ENCODE measurements around the gene CAPN2.

The CAPN2 gene

DNA sequence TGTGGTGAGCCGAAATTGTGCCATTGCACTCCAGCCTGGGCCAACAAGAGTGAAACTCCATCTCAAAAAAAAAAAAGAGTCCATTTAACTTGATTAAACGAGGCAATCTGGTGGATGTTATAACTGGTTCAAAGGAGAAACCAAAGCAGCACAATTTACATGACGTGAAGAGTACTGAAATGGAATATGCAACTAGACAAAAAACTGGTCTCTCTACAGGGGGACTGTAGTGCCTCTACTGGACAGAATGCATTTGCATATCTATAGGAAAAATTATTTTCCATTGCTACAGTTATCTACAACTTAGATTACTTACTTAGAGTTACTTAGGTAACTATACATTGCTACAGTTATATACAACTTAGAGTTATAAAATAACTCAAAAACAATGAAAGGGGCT is 2.7 kb upstream of the CAPN2 start:
- H3K4me3 ChIP-seq (ENCODE audit: low read depth, low read length): no peak overlapping the region
- TF ChIP-seq CTCF (IDR thresholded peaks at IDR 0.05; ENCODE audit: low read depth, low read length) (no peak), POLR2A (IDR thresholded peaks at IDR 0.05; ENCODE audit: extremely low read depth, insufficient read length) (no peak), MYC (IDR thresholded peaks at IDR 0.05; ENCODE audit: low read depth, low read length) (no peak)
- TF ChIP-seq, protein P1, sequence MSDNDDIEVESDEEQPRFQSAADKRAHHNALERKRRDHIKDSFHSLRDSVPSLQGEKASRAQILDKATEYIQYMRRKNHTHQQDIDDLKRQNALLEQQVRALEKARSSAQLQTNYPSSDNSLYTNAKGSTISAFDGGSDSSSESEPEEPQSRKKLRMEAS (IDR thresholded peaks at IDR 0.05; ENCODE audit: low read depth, low read length): no peak
- no peak for DNase-seq (ENCODE audit: low read depth)

DNA sequence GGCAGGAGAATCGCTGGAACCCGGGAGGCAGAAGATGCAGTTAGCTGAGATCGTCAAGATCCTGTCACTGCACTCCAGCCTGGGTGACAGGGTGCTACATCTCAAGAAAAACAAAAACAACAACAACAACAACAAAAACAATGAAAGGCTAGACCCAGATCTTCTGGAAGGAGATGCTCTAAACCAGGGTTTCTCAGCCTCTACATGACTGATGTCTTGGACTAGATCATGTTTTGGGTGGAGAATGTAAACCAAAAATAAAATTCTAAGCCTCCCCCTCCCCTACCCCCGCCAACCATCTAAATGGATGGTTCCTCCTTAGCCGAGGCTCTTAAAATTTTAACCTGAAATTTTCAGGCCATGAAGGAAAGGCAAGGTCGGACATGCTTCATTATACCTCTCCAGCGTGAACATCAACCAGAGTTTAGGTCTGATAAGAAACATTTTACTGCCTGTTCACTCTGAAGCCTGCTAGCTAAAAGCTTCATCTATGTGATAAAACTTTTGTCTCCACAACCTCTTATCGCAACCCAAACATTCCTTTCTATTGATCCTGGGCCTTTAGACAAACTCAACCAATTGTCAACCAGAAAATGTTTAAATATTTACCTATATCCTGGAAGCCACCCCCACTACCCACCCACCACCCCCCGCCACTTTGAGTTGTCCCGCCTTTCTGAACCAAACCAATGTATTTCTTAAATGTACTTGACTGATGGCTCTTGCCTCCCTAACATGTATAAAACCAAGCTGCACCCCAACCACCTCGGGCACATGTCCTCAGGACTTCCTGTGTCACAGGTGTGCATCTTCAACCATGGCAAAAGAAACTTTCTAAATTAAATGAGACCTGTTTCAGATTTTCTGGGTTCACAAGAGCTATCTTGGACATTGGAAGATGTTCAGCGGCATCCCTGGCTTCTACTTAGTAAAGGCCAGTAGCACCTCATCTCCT is 1.9 kb upstream of the CAPN2 start:
- no peak for TF ChIP-seq POLR2A (IDR thresholded peaks at IDR 0.05; ENCODE audit: extremely low read depth, insufficient read length)
- TF ChIP-seq, protein P1 (IDR thresholded peaks at IDR 0.05; ENCODE audit: low read depth, low read length): no peak
- TF ChIP-seq CTCF (IDR thresholded peaks at IDR 0.05; ENCODE audit: low read depth, low read length): no peak
- no peak for TF ChIP-seq MYC (IDR thresholded peaks at IDR 0.05; ENCODE audit: low read depth, low read length)
- no peak overlapping the region for H3K4me3 ChIP-seq (ENCODE audit: low read depth, low read length)
- no peak for DNase-seq (ENCODE audit: low read depth)

- no peak for TF ChIP-seq MYC (IDR thresholded peaks at IDR 0.05; ENCODE audit: low read depth, low read length)
- no peak overlapping the region for H3K4me3 ChIP-seq (ENCODE audit: low read depth, low read length)
- no peak for DNase-seq (ENCODE audit: low read depth)
Measured at GRCh38 chr1:223711173-223711572, 1.2 kb upstream of the CAPN2 start.

DNA sequence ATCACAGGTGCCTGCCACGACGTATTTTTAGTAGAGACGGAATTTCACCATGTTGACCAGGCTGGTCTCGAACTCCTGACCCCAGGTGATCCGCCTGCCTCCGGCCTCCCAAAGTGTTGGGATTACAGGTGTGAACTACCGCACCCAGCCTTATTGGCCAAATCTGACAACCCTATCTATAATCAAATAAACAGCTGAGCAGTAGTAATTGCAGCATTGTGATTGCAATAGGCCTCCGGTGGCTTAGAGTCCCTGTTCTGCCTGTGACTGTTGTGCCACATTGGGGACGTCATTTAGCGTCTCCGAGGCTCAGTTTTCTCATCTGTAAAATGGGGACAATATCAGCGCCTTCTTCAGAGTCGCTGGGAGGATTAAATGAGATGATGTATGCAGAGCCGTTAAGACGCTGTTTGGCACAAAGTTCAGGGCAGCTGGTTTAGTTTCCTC is 569 bp upstream of the CAPN2 start:
- no peak for TF ChIP-seq MYC (IDR thresholded peaks at IDR 0.05; ENCODE audit: low read depth, low read length)
- TF ChIP-seq POLR2A (IDR thresholded peaks at IDR 0.05; ENCODE audit: extremely low read depth, insufficient read length): no peak
- TF ChIP-seq, protein P1 (IDR thresholded peaks at IDR 0.05; ENCODE audit: low read depth, low read length): no peak
- TF ChIP-seq CTCF (IDR thresholded peaks at IDR 0.05; ENCODE audit: low read depth, low read length): no peak
- peak overlapping the region; percentile 16 for H3K4me3 ChIP-seq (ENCODE audit: low read depth, low read length)
- DNase-seq (ENCODE audit: low read depth): no peak

DNA sequence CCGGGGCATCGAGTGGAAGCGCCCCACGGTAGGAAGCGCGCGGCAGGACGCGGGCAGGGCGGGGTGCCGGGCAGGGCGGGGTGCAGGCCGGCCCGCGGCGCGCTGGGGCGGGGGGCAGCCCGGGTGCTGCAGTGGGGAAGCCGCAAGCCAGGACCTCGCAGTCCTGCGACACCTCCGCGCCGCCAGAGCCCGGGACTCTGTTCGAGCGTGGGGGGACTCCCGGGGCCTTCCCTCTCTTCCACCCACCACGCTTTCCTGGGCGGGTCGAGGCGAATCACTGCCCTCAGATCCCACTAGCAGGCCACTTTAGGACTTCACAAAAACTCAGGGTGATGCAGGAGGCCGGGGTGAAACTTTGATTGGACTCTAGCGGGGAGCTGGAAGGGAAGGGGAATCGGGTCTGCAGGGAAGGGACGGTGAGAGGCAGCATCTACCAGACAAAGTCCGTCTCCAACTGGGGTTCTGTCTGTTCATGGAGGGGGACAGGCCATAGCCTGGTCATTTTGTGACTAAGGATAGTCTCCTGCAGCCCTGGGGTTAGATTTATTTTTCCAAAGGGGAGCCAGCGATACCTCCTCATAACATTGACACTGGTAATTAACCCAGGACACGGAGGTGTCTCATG is 623 bp downstream of the CAPN2 start:
- DNase-seq (ENCODE audit: low read depth): peak; percentile 47
- peak overlapping the region; percentile 64 for H3K4me3 ChIP-seq (ENCODE audit: low read depth, low read length)
- TF ChIP-seq, protein P1 (IDR thresholded peaks at IDR 0.05; ENCODE audit: low read depth, low read length): no peak
- no peak for TF ChIP-seq POLR2A (IDR thresholded peaks at IDR 0.05; ENCODE audit: extremely low read depth, insufficient read length)
- no peak for TF ChIP-seq CTCF (IDR thresholded peaks at IDR 0.05; ENCODE audit: low read depth, low read length)
- TF ChIP-seq MYC (IDR thresholded peaks at IDR 0.05; ENCODE audit: low read depth, low read length): no peak
